A673 (cell line): ENCODE results near the gene RHBDD3.

Experiments
- EZH2 ChIP-seq: fragments of 200-600 bp; sonication (generic); IDR thresholded peaks from 2 replicates; pipeline ENCODE4 v1.6.1; 2017; ENCODE audit warnings: borderline replicate concordance, low read depth, mild to moderate bottlenecking, mixed read lengths, antibody characterized with exemption, low read length; ENCODE audit not compliant: poor library complexity, severe bottlenecking
- TF ChIP-seq, protein P1 (sequence below): fragments of 300-800, 200-600 bp; sonication (generic); conservative IDR thresholded peaks from 2 replicates; pipeline ENCODE4 v1.5.1; 2017; ENCODE audit warnings: low read depth, mild to moderate bottlenecking, antibody characterized with exemption, low read length, moderate library complexity, mixed read lengths

GRCh38 chr22:29244785-29245625, 22.8 kb downstream of the RHBDD3 start:
- TF ChIP-seq, protein P1, sequence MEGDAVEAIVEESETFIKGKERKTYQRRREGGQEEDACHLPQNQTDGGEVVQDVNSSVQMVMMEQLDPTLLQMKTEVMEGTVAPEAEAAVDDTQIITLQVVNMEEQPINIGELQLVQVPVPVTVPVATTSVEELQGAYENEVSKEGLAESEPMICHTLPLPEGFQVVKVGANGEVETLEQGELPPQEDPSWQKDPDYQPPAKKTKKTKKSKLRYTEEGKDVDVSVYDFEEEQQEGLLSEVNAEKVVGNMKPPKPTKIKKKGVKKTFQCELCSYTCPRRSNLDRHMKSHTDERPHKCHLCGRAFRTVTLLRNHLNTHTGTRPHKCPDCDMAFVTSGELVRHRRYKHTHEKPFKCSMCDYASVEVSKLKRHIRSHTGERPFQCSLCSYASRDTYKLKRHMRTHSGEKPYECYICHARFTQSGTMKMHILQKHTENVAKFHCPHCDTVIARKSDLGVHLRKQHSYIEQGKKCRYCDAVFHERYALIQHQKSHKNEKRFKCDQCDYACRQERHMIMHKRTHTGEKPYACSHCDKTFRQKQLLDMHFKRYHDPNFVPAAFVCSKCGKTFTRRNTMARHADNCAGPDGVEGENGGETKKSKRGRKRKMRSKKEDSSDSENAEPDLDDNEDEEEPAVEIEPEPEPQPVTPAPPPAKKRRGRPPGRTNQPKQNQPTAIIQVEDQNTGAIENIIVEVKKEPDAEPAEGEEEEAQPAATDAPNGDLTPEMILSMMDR = no peak
- no peak for TF ChIP-seq EZH2
